HepG2 (cell line): ENCODE results near the gene CCDC66. TPM values are rescaled to one million over a fixed set of nuclear protein-coding genes. Genes with fewer than 3 reads are reported as not detected.
A peak's percentile ranks its signal among the peaks of the same experiment; 100 is the strongest.

Source experiments
- ATAC-seq: fragments of 200-7000 bp; cut with Tn5 transposase; 3 replicates; pipeline ENCODE4 v1.9.1; 2020; ENCODE audit warnings: mild to moderate bottlenecking, moderate library complexity
- BruUV-seq: library from RNA; stranded (reverse); fragments of 400-500 nt; replicated peaks from 2 replicates; lab custom pipeline; 2021; lab: Mats Ljungman, UMichigan
- CTCF ChIA-PET: fragments of 300-600 bp; formaldehyde crosslinking; extraction: SDS; loops from one replicate; lab custom pipeline; 2021; ENCODE audit warnings: low total read pairs, inconsistent platforms, low intra/inter-chr PET ratio; lab: Yijun Ruan, JAX
- POLR2A ChIA-PET: fragments of 350-600 bp; sonication (Branson Sonifier 250); formaldehyde crosslinking; loops from one replicate; lab custom pipeline; 2020; ENCODE audit warnings: antibody characterized with exemption, inconsistent platforms; lab: Yijun Ruan, JAX
- DNase-seq: peaks from one replicate; pipeline ENCODE4 v3.0.0-alpha.2; 2015; ENCODE audit warnings: low spot score
- FAIRE-seq: peaks from 3 replicates; lab custom pipeline; 2011; peaks lifted over from hg19 to GRCh38; lab: Jason Lieb, UNC
- H2AFZ ChIP-seq: one replicate; pipeline ENCODE4 v1.6.1; 2011; ENCODE audit warnings: low read length, inconsistent platforms
- H3K27ac ChIP-seq: fragments of 300-600 bp; 3 replicates; pipeline ENCODE4 v1.8.0; 2011; ENCODE audit warnings: mixed run types, mild to moderate bottlenecking, mixed read lengths, low read length, inconsistent platforms; ENCODE audit not compliant: insufficient read depth; ENCODE audit errors: extremely low read length
- H3K27me3 ChIP-seq, 2 experiments: fragments of 200-600 bp in 1 of 2; 2 replicates in 1 of 2; 3 replicates in 1 of 2; pipeline versions ENCODE4 v1.6.0 to v1.8.0; 2011; ENCODE audit warnings: low read length in 2 of 2, mild to moderate bottlenecking in 2 of 2, moderate library complexity in 2 of 2, inconsistent platforms in 1 of 2; ENCODE audit not compliant: insufficient read depth in 2 of 2, control insufficient read depth in 1 of 2
- H3K36me3 ChIP-seq, 2 experiments: fragments of 200-600 bp in 1 of 2; replicated peaks in 1 of 2; 2 replicates in 1 of 2; 3 replicates in 1 of 2; pipeline versions ENCODE4 v1.5.1 to v1.8.0; 2011; ENCODE audit warnings: low read length in 2 of 2, inconsistent platforms in 1 of 2; ENCODE audit not compliant: insufficient read depth in 2 of 2, control insufficient read depth in 1 of 2
- H3K4me1 ChIP-seq: 2 replicates; pipeline ENCODE4 v1.5.1; 2012; ENCODE audit warnings: low read length, inconsistent platforms; ENCODE audit not compliant: insufficient read depth
- H3K4me2 ChIP-seq: 2 replicates; pipeline ENCODE4 v1.6.0; 2011; ENCODE audit warnings: low read depth, low read length, inconsistent platforms
- H3K4me3 ChIP-seq, 3 experiments: fragments of 200-600 bp in 1 of 3; sonication (generic), shearing (Covaris generic) in 1 of 3; replicated peaks in 1 of 3; 2 replicates each; pipeline ENCODE4 v1.5.1; 2011 to 2016; ENCODE audit warnings: low read length in 3 of 3, inconsistent platforms in 2 of 3, low read depth in 2 of 3, mild to moderate bottlenecking in 2 of 3, control low read depth in 1 of 3, mixed read lengths in 1 of 3; ENCODE audit not compliant: insufficient read depth in 1 of 3
- H3K79me2 ChIP-seq: one replicate; pipeline ENCODE4 v1.6.1; 2011; ENCODE audit warnings: low read length, inconsistent platforms; ENCODE audit not compliant: insufficient read depth
- H3K9ac ChIP-seq: 2 replicates; pipeline ENCODE4 v1.6.0; 2011; ENCODE audit warnings: mild to moderate bottlenecking, low read depth, low read length, inconsistent platforms; ENCODE audit not compliant: insufficient read depth
- H3K9me3 ChIP-seq: 2 replicates; pipeline ENCODE4 v1.5.1; 2012; ENCODE audit warnings: mild to moderate bottlenecking, low read length
- H4K20me1 ChIP-seq: 2 replicates; pipeline ENCODE4 v1.6.0; 2011; ENCODE audit warnings: inconsistent platforms, mild to moderate bottlenecking, low read length, moderate library complexity; ENCODE audit not compliant: insufficient read depth
- ADNP ChIP-seq: sonication (generic); formaldehyde crosslinking; IDR thresholded peaks from 2 replicates; pipeline ENCODE4 v1.4.0; 2020; ENCODE audit warnings: missing genetic modification reagents
- NFYC ChIP-seq: IDR thresholded peaks from 2 replicates; pipeline ENCODE4 v1.6.1; 2016; ENCODE audit warnings: missing genetic modification reagents, missing compliant biosample characterization
- REXO4 ChIP-seq: sonication (generic); formaldehyde crosslinking; IDR thresholded peaks from 2 replicates; pipeline ENCODE4 v1.8.0; 2022; ENCODE audit warnings: missing genetic modification reagents, mild to moderate bottlenecking, borderline replicate concordance
- TFDP1 ChIP-seq: IDR thresholded peaks from 2 replicates; pipeline ENCODE4 v1.6.1; 2016; ENCODE audit warnings: missing compliant biosample characterization, missing genetic modification reagents, borderline replicate concordance
- TSC22D2 ChIP-seq: sonication (generic); formaldehyde crosslinking; IDR thresholded peaks from 2 replicates; pipeline ENCODE4 v1.5.1; 2020; ENCODE audit warnings: missing genetic modification reagents, mild to moderate bottlenecking, borderline replicate concordance
- U2AF1 ChIP-seq: fragments of 200-400 bp; formaldehyde crosslinking; optimal IDR thresholded peaks from 2 replicates; pipeline ENCODE3; 2017; ENCODE audit warnings: mild to moderate bottlenecking, low read depth, low read length
- ZNF121 ChIP-seq: sonication (generic); formaldehyde crosslinking; IDR thresholded peaks from 2 replicates; pipeline ENCODE4 v1.5.0; 2020; ENCODE audit warnings: mild to moderate bottlenecking, missing genetic modification reagents
- ZNF260 ChIP-seq: sonication (generic); formaldehyde crosslinking; IDR thresholded peaks from 2 replicates; pipeline ENCODE4 v1.4.0; 2020; ENCODE audit warnings: missing genetic modification reagents, low read depth, mild to moderate bottlenecking, borderline replicate concordance
- ZNF546 ChIP-seq: sonication (generic); formaldehyde crosslinking; conservative IDR thresholded peaks from 2 replicates; pipeline ENCODE4 v1.8.1; 2023; ENCODE audit warnings: mild to moderate bottlenecking, missing genetic modification reagents
- ZNF562 ChIP-seq: sonication (generic); formaldehyde crosslinking; IDR thresholded peaks from 2 replicates; pipeline ENCODE4 v1.8.0; 2022; ENCODE audit warnings: missing genetic modification reagents, borderline replicate concordance
- ZNF768 ChIP-seq: sonication (generic); formaldehyde crosslinking; IDR thresholded peaks from 2 replicates; pipeline ENCODE4 v1.4.0; 2020; ENCODE audit warnings: missing genetic modification reagents
- in situ Hi-C: cut with HindIII; loops from 2 replicates; pipeline ENCODE4 v1.10.0; 2017; ENCODE audit warnings: low pct_unique_long_range_greater_than_20kb; ENCODE audit not compliant: extremely low pct_ligation_motif_present
- intact Hi-C: fragments of 100-400 bp; cut with micrococcal nuclease; formaldehyde crosslinking; loops from one replicate; pipeline ENCODE4 v1.10.0; 2022; ENCODE audit not compliant: unreplicated experiment
- polyA plus RNA-seq, 8 experiments: library from polyadenylated mRNA; depleted of rRNA in 3 of 8; stranded (reverse) in 7 of 8; unstranded in 1 of 8; fragments of >200 nt; fragmentation: Illumina TruSeq in 4 of 8; extraction: Trizol in 4 of 8; gene quantifications; 2 replicates each; pipeline versions ENCODE4 v1.2.1 to v1.2.3, GENCODE V29; 2011 to 2016; ENCODE audit warnings: low read depth in 4 of 8, missing spikeins in 1 of 8, mixed read lengths in 1 of 8; ENCODE audit not compliant: insufficient read depth in 1 of 8
- total RNA-seq, 5 experiments: library from RNA; depleted of rRNA; stranded (reverse); fragments of >200 nt; fragmentation: Illumina TruSeq; extraction: Trizol; gene quantifications; 2 replicates each; pipeline ENCODE4 v1.2.3, GENCODE V29; 2016; ENCODE audit warnings: low read depth in 1 of 5
- TF ChIP-seq, protein P1 (sequence below): sonication (generic); formaldehyde crosslinking; IDR thresholded peaks from 2 replicates; pipeline ENCODE4 v1.4.0; 2020; ENCODE audit warnings: missing genetic modification reagents
- TF ChIP-seq, protein P2 (sequence below): sonication (generic); formaldehyde crosslinking; IDR thresholded peaks from 2 replicates; pipeline ENCODE4 v1.5.0; 2020; ENCODE audit warnings: mild to moderate bottlenecking, missing genetic modification reagents
- TF ChIP-seq, protein P3 (sequence below): IDR thresholded peaks from 2 replicates; pipeline ENCODE4 v1.6.1; 2016; ENCODE audit warnings: mild to moderate bottlenecking
- TF ChIP-seq, protein P4 (sequence below): IDR thresholded peaks from 2 replicates; pipeline ENCODE4 v1.6.1; 2018; ENCODE audit warnings: missing genetic modification reagents

Gene CCDC66
- total and polyA plus RNA-seq, 2 of the 13 experiments (the other 11 are each of a cell fraction or from before 2014, with no cell fraction given) = 8.4 to 19.9 TPM

GRCh38 chr3:56629047-56629446, 72.1 kb downstream of the CCDC66 start (continued):
- TF ChIP-seq TFDP1 (CRISPR knock-in tag) (no peak), ZNF768 (CRISPR knock-in tag) (no peak), U2AF1 (no peak)
- TF ChIP-seq, protein P1, sequence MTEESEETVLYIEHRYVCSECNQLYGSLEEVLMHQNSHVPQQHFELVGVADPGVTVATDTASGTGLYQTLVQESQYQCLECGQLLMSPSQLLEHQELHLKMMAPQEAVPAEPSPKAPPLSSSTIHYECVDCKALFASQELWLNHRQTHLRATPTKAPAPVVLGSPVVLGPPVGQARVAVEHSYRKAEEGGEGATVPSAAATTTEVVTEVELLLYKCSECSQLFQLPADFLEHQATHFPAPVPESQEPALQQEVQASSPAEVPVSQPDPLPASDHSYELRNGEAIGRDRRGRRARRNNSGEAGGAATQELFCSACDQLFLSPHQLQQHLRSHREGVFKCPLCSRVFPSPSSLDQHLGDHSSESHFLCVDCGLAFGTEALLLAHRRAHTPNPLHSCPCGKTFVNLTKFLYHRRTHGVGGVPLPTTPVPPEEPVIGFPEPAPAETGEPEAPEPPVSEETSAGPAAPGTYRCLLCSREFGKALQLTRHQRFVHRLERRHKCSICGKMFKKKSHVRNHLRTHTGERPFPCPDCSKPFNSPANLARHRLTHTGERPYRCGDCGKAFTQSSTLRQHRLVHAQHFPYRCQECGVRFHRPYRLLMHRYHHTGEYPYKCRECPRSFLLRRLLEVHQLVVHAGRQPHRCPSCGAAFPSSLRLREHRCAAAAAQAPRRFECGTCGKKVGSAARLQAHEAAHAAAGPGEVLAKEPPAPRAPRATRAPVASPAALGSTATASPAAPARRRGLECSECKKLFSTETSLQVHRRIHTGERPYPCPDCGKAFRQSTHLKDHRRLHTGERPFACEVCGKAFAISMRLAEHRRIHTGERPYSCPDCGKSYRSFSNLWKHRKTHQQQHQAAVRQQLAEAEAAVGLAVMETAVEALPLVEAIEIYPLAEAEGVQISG (CRISPR knock-in tag) = no peak
- TF ChIP-seq, protein P2, sequence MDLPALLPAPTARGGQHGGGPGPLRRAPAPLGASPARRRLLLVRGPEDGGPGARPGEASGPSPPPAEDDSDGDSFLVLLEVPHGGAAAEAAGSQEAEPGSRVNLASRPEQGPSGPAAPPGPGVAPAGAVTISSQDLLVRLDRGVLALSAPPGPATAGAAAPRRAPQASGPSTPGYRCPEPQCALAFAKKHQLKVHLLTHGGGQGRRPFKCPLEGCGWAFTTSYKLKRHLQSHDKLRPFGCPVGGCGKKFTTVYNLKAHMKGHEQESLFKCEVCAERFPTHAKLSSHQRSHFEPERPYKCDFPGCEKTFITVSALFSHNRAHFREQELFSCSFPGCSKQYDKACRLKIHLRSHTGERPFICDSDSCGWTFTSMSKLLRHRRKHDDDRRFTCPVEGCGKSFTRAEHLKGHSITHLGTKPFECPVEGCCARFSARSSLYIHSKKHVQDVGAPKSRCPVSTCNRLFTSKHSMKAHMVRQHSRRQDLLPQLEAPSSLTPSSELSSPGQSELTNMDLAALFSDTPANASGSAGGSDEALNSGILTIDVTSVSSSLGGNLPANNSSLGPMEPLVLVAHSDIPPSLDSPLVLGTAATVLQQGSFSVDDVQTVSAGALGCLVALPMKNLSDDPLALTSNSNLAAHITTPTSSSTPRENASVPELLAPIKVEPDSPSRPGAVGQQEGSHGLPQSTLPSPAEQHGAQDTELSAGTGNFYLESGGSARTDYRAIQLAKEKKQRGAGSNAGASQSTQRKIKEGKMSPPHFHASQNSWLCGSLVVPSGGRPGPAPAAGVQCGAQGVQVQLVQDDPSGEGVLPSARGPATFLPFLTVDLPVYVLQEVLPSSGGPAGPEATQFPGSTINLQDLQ (CRISPR knock-in tag) = no peak

DNA sequence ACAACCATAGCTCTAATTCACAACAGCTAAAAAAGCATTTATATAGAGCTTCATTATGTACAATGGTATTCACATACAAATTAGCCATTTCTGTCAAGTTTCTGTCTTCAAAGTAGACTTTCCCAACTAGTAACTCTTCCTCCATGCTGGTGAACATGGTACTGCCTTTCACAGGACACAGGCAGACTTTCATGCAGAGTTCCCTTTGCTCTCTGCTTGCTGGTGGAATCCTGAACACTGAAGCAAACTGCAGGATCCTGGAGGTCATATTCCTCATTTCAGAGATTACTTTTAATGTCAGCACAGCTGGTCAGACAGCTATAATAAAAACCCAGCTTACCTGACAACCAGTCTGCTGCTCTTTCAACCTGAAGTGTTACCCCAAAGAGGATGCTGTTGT, 72.5 kb downstream of the CCDC66 start:
- ATAC-seq (peak; percentile 56), DNase-seq (no peak), FAIRE-seq (no peak)
- ChIA-PET POLR2A (interaction anchor here (1.0 to 1.2 kb wide), 2 partner anchors 11 to 12 kb away, joined by 3 to 4 read pairs; no protein-coding TSS in a partner anchor), CTCF (no interaction called here)
- Histone ChIP-seq H2AFZ (no peak overlapping the region), H3K27me3 (no peaks in the 10 kb centered on the region), H3K79me2 (no peaks in the 10 kb centered on the region), H3K4me2 (no peak overlapping the region), H4K20me1 (no peaks in the 10 kb centered on the region), H3K9ac (no peak overlapping the region), H3K4me3 (no peak overlapping the region), H3K27ac (no peak overlapping the region), H3K9me3 (no peaks in the 10 kb centered on the region), H3K36me3 (peaks cover 0 to 23% of the 10 kb centered on the region in 2 experiments; a peak in 2 of 5 replicates), H3K4me1 (peaks cover 12% of the 10 kb centered on the region; the same call in 1 of the 2 replicates)
- intact Hi-C loops (no loop called here), in situ Hi-C loops (no loop called here)
- no TSS peak for BruUV-seq
- no peak for TF ChIP-seq TSC22D2 (CRISPR knock-in tag)
- TF ChIP-seq ADNP = no peak
- TF ChIP-seq, protein P3, sequence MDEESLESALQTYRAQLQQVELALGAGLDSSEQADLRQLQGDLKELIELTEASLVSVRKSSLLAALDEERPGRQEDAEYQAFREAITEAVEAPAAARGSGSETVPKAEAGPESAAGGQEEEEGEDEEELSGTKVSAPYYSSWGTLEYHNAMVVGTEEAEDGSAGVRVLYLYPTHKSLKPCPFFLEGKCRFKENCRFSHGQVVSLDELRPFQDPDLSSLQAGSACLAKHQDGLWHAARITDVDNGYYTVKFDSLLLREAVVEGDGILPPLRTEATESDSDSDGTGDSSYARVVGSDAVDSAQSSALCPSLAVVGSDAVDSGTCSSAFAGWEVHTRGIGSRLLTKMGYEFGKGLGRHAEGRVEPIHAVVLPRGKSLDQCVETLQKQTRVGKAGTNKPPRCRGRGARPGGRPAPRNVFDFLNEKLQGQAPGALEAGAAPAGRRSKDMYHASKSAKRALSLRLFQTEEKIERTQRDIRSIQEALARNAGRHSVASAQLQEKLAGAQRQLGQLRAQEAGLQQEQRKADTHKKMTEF (CRISPR knock-in tag) = no peak
- no peak for TF ChIP-seq ZNF562 (CRISPR knock-in tag)
- TF ChIP-seq ZNF546 (CRISPR knock-in tag) = no peak
- TF ChIP-seq REXO4 (CRISPR knock-in tag) = no peak
- TF ChIP-seq, protein P4, sequence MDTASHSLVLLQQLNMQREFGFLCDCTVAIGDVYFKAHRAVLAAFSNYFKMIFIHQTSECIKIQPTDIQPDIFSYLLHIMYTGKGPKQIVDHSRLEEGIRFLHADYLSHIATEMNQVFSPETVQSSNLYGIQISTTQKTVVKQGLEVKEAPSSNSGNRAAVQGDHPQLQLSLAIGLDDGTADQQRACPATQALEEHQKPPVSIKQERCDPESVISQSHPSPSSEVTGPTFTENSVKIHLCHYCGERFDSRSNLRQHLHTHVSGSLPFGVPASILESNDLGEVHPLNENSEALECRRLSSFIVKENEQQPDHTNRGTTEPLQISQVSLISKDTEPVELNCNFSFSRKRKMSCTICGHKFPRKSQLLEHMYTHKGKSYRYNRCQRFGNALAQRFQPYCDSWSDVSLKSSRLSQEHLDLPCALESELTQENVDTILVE (CRISPR knock-in tag) = no peak
- TF ChIP-seq ZNF260 (CRISPR knock-in tag) = no peak
- TF ChIP-seq ZNF121 = no peak
- TF ChIP-seq NFYC (CRISPR knock-in tag) = no peak
